Panc1 (cell line): ENCODE measurements around the gene APOF. TPM values are rescaled to one million over a fixed set of nuclear protein-coding genes. Genes with fewer than 3 reads are reported as not detected.

Source experiments
- ATAC-seq: fragments of 200-7000 bp; cut with Tn5 transposase; 2 replicates; pipeline ENCODE4 v1.9.1; 2020; ENCODE audit warnings: mild to moderate bottlenecking, moderate library complexity
- BruUV-seq: library from RNA; stranded (reverse); fragments of 400-500 nt; replicated peaks from 2 replicates; lab custom pipeline; 2021; lab: Mats Ljungman, UMichigan
- CTCF ChIA-PET: fragments of 300-600 bp; sonication (Branson Sonifier 250); formaldehyde crosslinking; loops from one replicate; lab custom pipeline; 2022; ENCODE audit warnings: antibody characterized with exemption; lab: Charles Lee
- POLR2A ChIA-PET: fragments of 300-600 bp; sonication (Branson Sonifier 250); formaldehyde crosslinking; loops from one replicate; lab custom pipeline; 2022; ENCODE audit warnings: antibody characterized with exemption; lab: Charles Lee
- DNase-seq: peaks from one replicate; pipeline ENCODE4 v3.0.0-alpha.2; 2010; ENCODE audit warnings: low read depth, low spot score
- H3K27ac ChIP-seq: 2 replicates; pipeline ENCODE4 v1.5.1; 2011; ENCODE audit warnings: mild to moderate bottlenecking, low read length, inconsistent platforms
- H3K27me3 ChIP-seq: fragments of 200-500 bp; sonication (Bioruptor generic); 2 replicates; pipeline ENCODE4 v1.6.0; 2014; ENCODE audit warnings: low read length, inconsistent platforms; ENCODE audit not compliant: control insufficient read depth, insufficient read depth
- H3K36me3 ChIP-seq: fragments of 200-500 bp; sonication (Bioruptor generic); 2 replicates; pipeline ENCODE4 v1.5.1; 2014; ENCODE audit warnings: inconsistent platforms, mild to moderate bottlenecking, low read length, moderate library complexity; ENCODE audit not compliant: control insufficient read depth, insufficient read depth
- H3K4me1 ChIP-seq: 2 replicates; pipeline ENCODE4 v1.5.1; 2011; ENCODE audit warnings: inconsistent platforms, mild to moderate bottlenecking, low read length, moderate library complexity; ENCODE audit not compliant: control insufficient read depth, insufficient read depth
- H3K4me3 ChIP-seq, 2 experiments: 2 replicates each; pipeline ENCODE4 v1.5.1; 2011 to 2012; ENCODE audit warnings: low read depth in 2 of 2, low read length in 2 of 2, mild to moderate bottlenecking in 2 of 2, inconsistent platforms in 1 of 2, moderate library complexity in 1 of 2
- H3K9me3 ChIP-seq: fragments of 200-500 bp; sonication (Bioruptor generic); 2 replicates; pipeline ENCODE4 v1.5.1; 2014; ENCODE audit warnings: low read depth, mild to moderate bottlenecking, inconsistent platforms, low read length, moderate library complexity; ENCODE audit not compliant: control insufficient read depth, insufficient read depth
- POLR2AphosphoS5 ChIP-seq: IDR thresholded peaks from 2 replicates; pipeline ENCODE4 v1.6.1; 2012; ENCODE audit warnings: mild to moderate bottlenecking, low read depth, low read length, moderate library complexity
- SIN3A ChIP-seq: IDR thresholded peaks from 2 replicates; pipeline ENCODE4 v1.6.1; 2012; ENCODE audit warnings: low read depth, mild to moderate bottlenecking, low read length, moderate library complexity, borderline replicate concordance; ENCODE audit not compliant: insufficient read depth
- TCF7L2 ChIP-seq: IDR thresholded peaks from 2 replicates; pipeline ENCODE4 v1.6.1; 2011; ENCODE audit warnings: mild to moderate bottlenecking, low read depth, low read length, inconsistent platforms
- in situ Hi-C: cut with HindIII; loops from 2 replicates; pipeline ENCODE4 v1.10.0; 2016; ENCODE audit warnings: low sequenced_read_pairs, low pct_unique_long_range_greater_than_20kb
- intact Hi-C: fragments of 100-400 bp; cut with micrococcal nuclease; formaldehyde crosslinking; loops from one replicate; pipeline ENCODE4 v1.10.0; 2022; ENCODE audit not compliant: unreplicated experiment
- total RNA-seq: library from RNA; stranded (reverse); gene quantifications from one replicate; pipeline ENCODE4 v1.2.1, GENCODE V29; 2021; ENCODE audit not compliant: unreplicated experiment
- TF ChIP-seq, protein P1 (sequence below): fragments of 450-650 bp; IDR thresholded peaks from 2 replicates; pipeline ENCODE4 v1.5.1; 2017; ENCODE audit warnings: mild to moderate bottlenecking
- TF ChIP-seq, protein P2 (sequence below), 2 experiments: IDR thresholded peaks; 2 replicates each; pipeline ENCODE4 v1.6.1; 2011 to 2012; ENCODE audit warnings: low read depth in 2 of 2, control low read depth in 1 of 2, low read length in 1 of 2, mild to moderate bottlenecking in 1 of 2, moderate library complexity in 1 of 2; ENCODE audit not compliant: insufficient read depth in 1 of 2

APOF gene
- total RNA-seq, 1 experiment from 2014 or later: 0.10 TPM

DNA sequence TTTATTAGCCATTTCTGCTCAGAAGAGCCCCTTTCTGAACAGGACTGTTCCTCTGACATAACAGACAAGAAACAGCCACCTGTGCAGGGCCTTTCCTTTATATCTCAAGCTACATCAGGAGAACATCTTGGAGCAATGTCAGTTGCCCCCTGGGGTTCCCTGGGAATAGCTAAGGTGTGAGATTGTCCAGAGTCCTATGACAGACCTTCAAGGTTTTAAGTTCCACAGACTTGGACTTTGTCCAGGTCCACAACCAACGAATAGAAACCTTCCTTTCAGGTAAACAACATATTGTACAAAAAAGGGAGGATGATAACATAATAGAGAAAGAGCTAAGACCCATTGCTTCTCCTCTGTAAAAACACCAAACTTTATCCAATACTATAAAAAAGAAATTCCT, 21.0 kb downstream of the APOF start:
- ChIA-PET CTCF (no interaction called here), POLR2A (interaction anchor here (0.7 kb wide), 1 partner anchor 33 kb away, joined by 4 read pairs; no protein-coding TSS in a partner anchor)

DNA sequence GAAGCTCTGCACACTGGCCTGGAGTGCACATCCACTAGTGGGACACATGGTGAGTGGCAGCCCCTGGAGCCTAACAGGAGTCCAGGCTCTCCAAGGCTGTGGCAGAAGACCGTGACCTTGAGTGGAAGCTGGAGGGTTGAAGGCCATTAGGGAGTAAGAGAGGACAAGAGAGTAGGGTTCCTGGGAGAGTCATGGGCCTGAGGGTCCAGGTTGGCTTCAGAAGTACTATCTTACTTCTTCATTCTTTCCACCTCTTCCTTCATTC, 23.6 kb downstream of the APOF start:
- Histone ChIP-seq H3K9me3 (no peaks in the 10 kb centered on the region), H3K27me3 (no peaks in the 10 kb centered on the region), H3K27ac (no peak overlapping the region), H3K4me3 (no peak overlapping the region), H3K4me1 (peaks cover 6% of the 10 kb centered on the region; the same call in 1 of the 2 replicates), H3K36me3 (peaks cover 3% of the 10 kb centered on the region; the same call in 1 of the 2 replicates)
- DNase-seq (no peak), ATAC-seq (no peak)
- in situ Hi-C loops: no loop called here
- CTCF ChIA-PET: no interaction called here
- POLR2A ChIA-PET: no interaction called here
- intact Hi-C loops: no loop called here
- BruUV-seq: no TSS peak
- TF ChIP-seq POLR2AphosphoS5 (no peak), TCF7L2 (no peak), SIN3A (no peak)
- TF ChIP-seq, protein P1, sequence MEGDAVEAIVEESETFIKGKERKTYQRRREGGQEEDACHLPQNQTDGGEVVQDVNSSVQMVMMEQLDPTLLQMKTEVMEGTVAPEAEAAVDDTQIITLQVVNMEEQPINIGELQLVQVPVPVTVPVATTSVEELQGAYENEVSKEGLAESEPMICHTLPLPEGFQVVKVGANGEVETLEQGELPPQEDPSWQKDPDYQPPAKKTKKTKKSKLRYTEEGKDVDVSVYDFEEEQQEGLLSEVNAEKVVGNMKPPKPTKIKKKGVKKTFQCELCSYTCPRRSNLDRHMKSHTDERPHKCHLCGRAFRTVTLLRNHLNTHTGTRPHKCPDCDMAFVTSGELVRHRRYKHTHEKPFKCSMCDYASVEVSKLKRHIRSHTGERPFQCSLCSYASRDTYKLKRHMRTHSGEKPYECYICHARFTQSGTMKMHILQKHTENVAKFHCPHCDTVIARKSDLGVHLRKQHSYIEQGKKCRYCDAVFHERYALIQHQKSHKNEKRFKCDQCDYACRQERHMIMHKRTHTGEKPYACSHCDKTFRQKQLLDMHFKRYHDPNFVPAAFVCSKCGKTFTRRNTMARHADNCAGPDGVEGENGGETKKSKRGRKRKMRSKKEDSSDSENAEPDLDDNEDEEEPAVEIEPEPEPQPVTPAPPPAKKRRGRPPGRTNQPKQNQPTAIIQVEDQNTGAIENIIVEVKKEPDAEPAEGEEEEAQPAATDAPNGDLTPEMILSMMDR: no peak
- TF ChIP-seq, protein P2, sequence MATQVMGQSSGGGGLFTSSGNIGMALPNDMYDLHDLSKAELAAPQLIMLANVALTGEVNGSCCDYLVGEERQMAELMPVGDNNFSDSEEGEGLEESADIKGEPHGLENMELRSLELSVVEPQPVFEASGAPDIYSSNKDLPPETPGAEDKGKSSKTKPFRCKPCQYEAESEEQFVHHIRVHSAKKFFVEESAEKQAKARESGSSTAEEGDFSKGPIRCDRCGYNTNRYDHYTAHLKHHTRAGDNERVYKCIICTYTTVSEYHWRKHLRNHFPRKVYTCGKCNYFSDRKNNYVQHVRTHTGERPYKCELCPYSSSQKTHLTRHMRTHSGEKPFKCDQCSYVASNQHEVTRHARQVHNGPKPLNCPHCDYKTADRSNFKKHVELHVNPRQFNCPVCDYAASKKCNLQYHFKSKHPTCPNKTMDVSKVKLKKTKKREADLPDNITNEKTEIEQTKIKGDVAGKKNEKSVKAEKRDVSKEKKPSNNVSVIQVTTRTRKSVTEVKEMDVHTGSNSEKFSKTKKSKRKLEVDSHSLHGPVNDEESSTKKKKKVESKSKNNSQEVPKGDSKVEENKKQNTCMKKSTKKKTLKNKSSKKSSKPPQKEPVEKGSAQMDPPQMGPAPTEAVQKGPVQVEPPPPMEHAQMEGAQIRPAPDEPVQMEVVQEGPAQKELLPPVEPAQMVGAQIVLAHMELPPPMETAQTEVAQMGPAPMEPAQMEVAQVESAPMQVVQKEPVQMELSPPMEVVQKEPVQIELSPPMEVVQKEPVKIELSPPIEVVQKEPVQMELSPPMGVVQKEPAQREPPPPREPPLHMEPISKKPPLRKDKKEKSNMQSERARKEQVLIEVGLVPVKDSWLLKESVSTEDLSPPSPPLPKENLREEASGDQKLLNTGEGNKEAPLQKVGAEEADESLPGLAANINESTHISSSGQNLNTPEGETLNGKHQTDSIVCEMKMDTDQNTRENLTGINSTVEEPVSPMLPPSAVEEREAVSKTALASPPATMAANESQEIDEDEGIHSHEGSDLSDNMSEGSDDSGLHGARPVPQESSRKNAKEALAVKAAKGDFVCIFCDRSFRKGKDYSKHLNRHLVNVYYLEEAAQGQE (IDR thresholded peaks at IDR 0.05; ENCODE audit: insufficient read depth in 1 of 2, low read depth in 2 of 2, low read length in 1 of 2): no peak

More for the DNA sequence above, 21.0 kb downstream of the APOF start:
- Histone ChIP-seq H3K27me3 (no peaks in the 10 kb centered on the region), H3K4me3 (no peak overlapping the region), H3K36me3 (no peaks in the 10 kb centered on the region), H3K4me1 (no peaks in the 10 kb centered on the region), H3K27ac (no peak overlapping the region), H3K9me3 (no peaks in the 10 kb centered on the region)
- intact Hi-C loops (no loop called here), in situ Hi-C loops (no loop called here)
- BruUV-seq: no TSS peak
- TF ChIP-seq, protein P2 (IDR thresholded peaks at IDR 0.05; ENCODE audit: insufficient read depth in 1 of 2, low read depth in 2 of 2, low read length in 1 of 2): no peak
- TF ChIP-seq POLR2AphosphoS5 (no peak), SIN3A (no peak), TCF7L2 (no peak)
- TF ChIP-seq, protein P1: no peak
- no peak for DNase-seq
- ATAC-seq: no peak
